ENCODE data around the gene AGBL1.

The AGBL1 gene

DNA sequence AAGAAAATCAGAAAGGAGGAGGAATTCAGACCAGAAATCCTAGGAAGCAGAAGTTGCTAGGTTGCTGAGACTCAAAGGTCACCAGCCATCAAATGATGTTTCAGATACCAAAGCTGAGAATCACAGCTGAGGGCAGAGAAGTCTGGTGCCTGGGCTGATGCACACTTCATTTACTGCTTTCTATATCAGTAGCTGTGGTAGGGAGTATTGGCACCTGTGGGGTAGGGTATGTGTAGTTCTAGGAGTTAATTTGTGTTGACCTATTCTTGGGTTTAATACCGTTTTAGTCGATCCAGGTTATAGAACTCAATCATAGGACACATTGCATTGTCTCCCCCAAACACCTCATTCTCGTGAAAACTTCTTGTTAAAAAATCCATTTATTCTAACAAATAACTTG lies 529.6 kb downstream of the AGBL1 start:
- no peak overlapping the region for H3K4me3 ChIP-seq (ENCODE audit: low read depth, low read length)
- TF ChIP-seq, protein P1, sequence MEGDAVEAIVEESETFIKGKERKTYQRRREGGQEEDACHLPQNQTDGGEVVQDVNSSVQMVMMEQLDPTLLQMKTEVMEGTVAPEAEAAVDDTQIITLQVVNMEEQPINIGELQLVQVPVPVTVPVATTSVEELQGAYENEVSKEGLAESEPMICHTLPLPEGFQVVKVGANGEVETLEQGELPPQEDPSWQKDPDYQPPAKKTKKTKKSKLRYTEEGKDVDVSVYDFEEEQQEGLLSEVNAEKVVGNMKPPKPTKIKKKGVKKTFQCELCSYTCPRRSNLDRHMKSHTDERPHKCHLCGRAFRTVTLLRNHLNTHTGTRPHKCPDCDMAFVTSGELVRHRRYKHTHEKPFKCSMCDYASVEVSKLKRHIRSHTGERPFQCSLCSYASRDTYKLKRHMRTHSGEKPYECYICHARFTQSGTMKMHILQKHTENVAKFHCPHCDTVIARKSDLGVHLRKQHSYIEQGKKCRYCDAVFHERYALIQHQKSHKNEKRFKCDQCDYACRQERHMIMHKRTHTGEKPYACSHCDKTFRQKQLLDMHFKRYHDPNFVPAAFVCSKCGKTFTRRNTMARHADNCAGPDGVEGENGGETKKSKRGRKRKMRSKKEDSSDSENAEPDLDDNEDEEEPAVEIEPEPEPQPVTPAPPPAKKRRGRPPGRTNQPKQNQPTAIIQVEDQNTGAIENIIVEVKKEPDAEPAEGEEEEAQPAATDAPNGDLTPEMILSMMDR (IDR thresholded peaks at IDR 0.05; ENCODE audit: borderline replicate concordance, insufficient read depth, low read depth, low read length), result no peak

DNA sequence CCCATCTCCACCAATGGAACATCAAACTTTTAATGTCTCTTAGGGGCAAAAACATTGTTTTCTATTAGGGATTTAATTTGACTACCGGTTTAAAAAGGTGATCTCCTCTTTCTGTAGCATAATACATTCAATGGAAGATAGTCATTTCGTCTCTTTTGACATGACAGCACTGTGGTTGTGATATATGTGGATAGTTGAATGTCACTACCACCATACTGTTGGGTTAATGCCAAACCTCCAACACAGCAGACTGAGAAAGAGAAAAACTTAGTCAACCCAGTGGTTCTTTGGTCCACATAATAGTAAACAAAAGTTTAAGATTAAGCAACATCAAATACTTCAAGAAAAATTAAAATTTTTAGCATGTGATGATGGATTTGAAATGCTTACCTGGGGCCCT lies 530.4 kb downstream of the AGBL1 start:
- no peak overlapping the region for H3K4me3 ChIP-seq (ENCODE audit: low read depth, low read length)
- TF ChIP-seq, protein P1 (IDR thresholded peaks at IDR 0.05; ENCODE audit: borderline replicate concordance, insufficient read depth, low read depth, low read length), result no peak

DNA sequence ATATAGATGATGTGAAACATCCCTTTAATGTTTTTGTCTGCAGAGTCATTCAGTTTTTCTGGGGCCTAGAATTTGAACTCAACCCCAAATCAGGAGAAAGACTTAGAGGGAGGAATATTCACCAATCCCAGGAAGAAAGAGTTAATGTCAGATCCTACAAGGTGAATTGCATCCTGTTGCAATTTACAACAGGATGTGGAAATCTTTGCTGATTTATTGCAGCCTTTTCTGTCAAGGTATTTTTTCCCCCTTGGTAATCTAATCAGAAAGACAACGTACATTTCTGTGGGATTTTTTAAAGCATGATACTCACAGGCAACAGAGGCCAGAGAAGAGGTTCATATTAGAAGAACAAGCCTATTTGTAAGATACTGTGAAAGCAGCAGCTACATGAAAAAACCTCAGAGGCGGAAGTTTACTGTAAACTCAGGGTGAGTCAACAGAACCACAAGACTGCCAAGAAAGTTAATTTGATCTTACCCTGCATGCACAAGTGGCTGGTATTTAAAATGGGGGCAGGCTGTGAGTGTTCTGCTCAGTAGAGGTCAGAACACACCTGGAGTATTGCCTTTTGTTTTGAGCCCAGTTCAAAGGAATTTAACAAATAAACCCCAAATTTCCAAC lies 531.9 kb downstream of the AGBL1 start:
- no peak overlapping the region for H3K4me3 ChIP-seq (ENCODE audit: low read depth, low read length)
- TF ChIP-seq, protein P1 (IDR thresholded peaks at IDR 0.05; ENCODE audit: borderline replicate concordance, insufficient read depth, low read depth, low read length), result no peak

DNA sequence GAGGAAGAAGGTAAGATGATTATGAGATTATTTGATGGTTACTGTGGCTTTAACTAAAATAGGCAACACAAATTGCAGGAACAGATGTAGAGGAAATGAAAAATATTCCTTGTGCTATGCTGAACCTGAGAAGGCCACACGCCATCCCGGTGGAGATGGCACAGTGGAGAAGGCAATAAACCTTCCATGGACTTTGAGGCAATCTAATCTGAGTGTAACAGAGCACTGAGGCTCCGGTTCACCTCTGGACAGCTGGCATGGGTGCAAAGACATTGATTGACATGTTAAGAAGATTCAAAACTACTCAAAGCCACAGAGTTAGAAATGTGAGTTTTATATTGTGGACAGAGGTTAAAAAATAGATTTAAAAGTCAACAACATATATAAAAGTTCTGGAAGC lies 535.7 kb downstream of the AGBL1 start:
- no peak overlapping the region for H3K4me3 ChIP-seq (ENCODE audit: low read depth, low read length)
- TF ChIP-seq, protein P1 (IDR thresholded peaks at IDR 0.05; ENCODE audit: borderline replicate concordance, insufficient read depth, low read depth, low read length), result no peak

DNA sequence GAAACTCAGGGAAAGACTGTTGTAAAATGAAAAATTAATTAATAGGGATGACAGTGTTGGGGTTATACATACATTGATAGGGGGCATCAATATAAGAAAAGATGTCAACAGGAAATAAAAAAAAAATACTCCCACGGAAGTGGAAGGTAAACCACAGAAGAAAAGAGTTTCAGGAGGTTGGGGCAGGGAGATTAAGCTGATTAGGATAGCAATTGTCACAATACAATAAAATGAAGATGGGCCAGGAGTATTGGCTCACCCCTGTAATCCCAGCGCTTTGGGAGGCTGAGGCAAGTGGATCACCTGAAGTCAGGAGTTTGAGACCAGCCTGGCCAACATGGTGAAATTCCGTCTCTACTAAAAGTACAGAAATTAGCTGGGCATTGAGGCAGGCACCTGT lies 536.1 kb downstream of the AGBL1 start:
- no peak overlapping the region for H3K4me3 ChIP-seq (ENCODE audit: low read depth, low read length)
- TF ChIP-seq, protein P1 (IDR thresholded peaks at IDR 0.05; ENCODE audit: borderline replicate concordance, insufficient read depth, low read depth, low read length), result no peak

DNA sequence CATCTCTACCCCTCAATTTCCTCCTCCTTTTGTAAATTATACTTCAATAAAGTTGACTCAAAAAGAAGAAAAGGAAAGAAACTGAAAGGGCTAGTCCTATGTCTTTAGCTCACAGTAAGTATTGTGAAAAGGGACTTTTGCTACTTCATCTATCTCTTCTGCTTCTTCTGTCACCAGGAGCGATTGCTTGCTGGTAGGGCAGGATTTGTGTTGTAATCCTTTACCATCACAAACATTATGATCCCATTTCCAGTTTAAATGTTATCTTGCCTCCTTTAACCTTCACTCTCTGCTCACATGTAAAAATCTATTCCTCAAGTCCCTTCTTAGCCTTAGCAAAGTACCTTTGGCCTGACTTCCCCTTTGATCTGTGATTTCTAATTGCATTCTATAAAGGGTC lies 537.1 kb downstream of the AGBL1 start:
- TF ChIP-seq, protein P1 (IDR thresholded peaks at IDR 0.05; ENCODE audit: borderline replicate concordance, insufficient read depth, low read depth, low read length), result no peak
- H3K4me3 ChIP-seq (ENCODE audit: low read depth, low read length), result no peak overlapping the region

DNA sequence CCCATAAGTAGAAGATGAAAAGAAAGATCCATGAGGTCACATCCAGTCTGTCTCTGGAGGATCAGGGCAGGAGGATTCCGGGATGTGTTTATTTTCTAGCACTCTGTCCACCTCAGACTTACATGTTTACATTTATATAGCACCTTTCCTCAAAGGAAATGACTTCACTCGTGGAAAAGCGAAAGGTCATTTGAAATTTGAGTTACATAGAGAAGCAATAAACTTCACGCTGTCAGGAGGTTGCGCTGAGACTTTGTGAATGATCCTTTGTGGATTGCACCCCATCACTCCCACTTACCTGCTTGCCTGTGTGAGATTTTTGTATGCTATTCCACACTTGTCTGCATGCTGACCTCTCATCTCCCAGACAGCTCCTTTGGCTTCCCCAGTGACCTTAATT lies 540.5 kb downstream of the AGBL1 start:
- no peak overlapping the region for H3K4me3 ChIP-seq (ENCODE audit: low read depth, low read length)
- TF ChIP-seq, protein P1 (IDR thresholded peaks at IDR 0.05; ENCODE audit: borderline replicate concordance, insufficient read depth, low read depth, low read length), result no peak

Measured in GM12875 (cell line).